ENCODE data around the gene SRBD1. TPM values are rescaled to one million over a fixed set of nuclear protein-coding genes. Genes with fewer than 3 reads are reported as not detected.
"Not testable (repeated sequence)": the region's sequence is repeated elsewhere in the genome, so short reads cannot be mapped to it uniquely, and the experiment has no call there.

The SRBD1 gene
- total RNA-seq, 6 experiments from 2014 or later = 7.4 to 14.1 (median 9.4) TPM

- WGBS (ENCODE audit: insufficient coverage, low coverage, low lambda C conversion rate, missing lambda C conversion rate) = 68% methylated on average over 2 of the region's 2 CpGs
- no peak overlapping the region for H3K27ac ChIP-seq
These were observed 174.6 kb downstream of the SRBD1 start for GRCh38 chr2:45436456-45436855.

GRCh38 chr2:45435316-45435715 is 175.8 kb downstream of the SRBD1 start:
- H3K27me3 ChIP-seq = no peaks in the 10 kb centered on the region
- intact Hi-C loops (cut with DNase I) = no loop called here
- no peak for DNase-seq
- no peaks in the 10 kb centered on the region for H3K9me3 ChIP-seq
- no peak overlapping the region for H3K27ac ChIP-seq
- TF ChIP-seq CTCF (IDR thresholded peaks at IDR 0.05) = no peak
- no peak for TF ChIP-seq POLR2A (IDR thresholded peaks at IDR 0.05)
- 60% methylated on average over 3 of the region's 3 CpGs for WGBS (ENCODE audit: insufficient coverage, low coverage, low lambda C conversion rate, missing lambda C conversion rate)
- H3K4me1 ChIP-seq = no peaks in the 10 kb centered on the region
- peak in 1 of 4 donors; percentile 18 for ATAC-seq
- no peak overlapping the region for H3K4me3 ChIP-seq
- H3K36me3 ChIP-seq = no peaks in the 10 kb centered on the region

More at GRCh38 chr2:45436456-45436855, 174.6 kb downstream of the SRBD1 start:
- DNase-seq (no peak), ATAC-seq (no peak)
- TF ChIP-seq CTCF (IDR thresholded peaks at IDR 0.05) = no peak
- TF ChIP-seq POLR2A (IDR thresholded peaks at IDR 0.05) = no peak
- Histone ChIP-seq H3K36me3 (no peaks in the 10 kb centered on the region), H3K4me3 (no peak overlapping the region), H3K4me1 (no peaks in the 10 kb centered on the region), H3K27me3 (no peaks in the 10 kb centered on the region), H3K9me3 (no peaks in the 10 kb centered on the region)
- intact Hi-C loops (cut with DNase I) = no loop called here

- H3K36me3 ChIP-seq = no peaks in the 10 kb centered on the region
- no peaks in the 10 kb centered on the region for H3K4me1 ChIP-seq
- intact Hi-C loops (cut with DNase I) = no loop called here
- ATAC-seq = no peak
- no peak for DNase-seq
- H3K9me3 ChIP-seq = no peaks in the 10 kb centered on the region
- H3K27ac ChIP-seq = no peak overlapping the region
- no peak overlapping the region for H3K4me3 ChIP-seq
- WGBS (ENCODE audit: insufficient coverage, low coverage, low lambda C conversion rate, missing lambda C conversion rate) = 58% methylated on average over 4 of the region's 4 CpGs
- no peaks in the 10 kb centered on the region for H3K27me3 ChIP-seq
- TF ChIP-seq CTCF (IDR thresholded peaks at IDR 0.05) = no peak
- TF ChIP-seq POLR2A (IDR thresholded peaks at IDR 0.05) = no peak
These were observed 177.7 kb downstream of the SRBD1 start for GRCh38 chr2:45433363-45433762.

- WGBS (ENCODE audit: insufficient coverage, low coverage, low lambda C conversion rate, missing lambda C conversion rate) = 91% methylated on average over 1 of the region's 1 CpG
These were observed 178.7 kb downstream of the SRBD1 start for GRCh38 chr2:45432406-45432805.

GRCh38 chr2:45426025-45426424 is 185.0 kb downstream of the SRBD1 start:
- WGBS (ENCODE audit: insufficient coverage, low coverage, low lambda C conversion rate, missing lambda C conversion rate) = no CpG with 5 or more reads among the region's 4 CpGs
- H3K27me3 ChIP-seq; H3K36me3 ChIP-seq; H3K27ac ChIP-seq; H3K4me3 ChIP-seq; DNase-seq; ATAC-seq; H3K4me1 ChIP-seq; intact Hi-C loops (cut with DNase I); H3K9me3 ChIP-seq: not testable (repeated sequence)

More at GRCh38 chr2:45432406-45432805, 178.7 kb downstream of the SRBD1 start:
- H3K27me3 ChIP-seq = no peaks in the 10 kb centered on the region
- DNase-seq = no peak
- no peak overlapping the region for H3K4me3 ChIP-seq
- TF ChIP-seq CTCF (IDR thresholded peaks at IDR 0.05) (no peak), POLR2A (IDR thresholded peaks at IDR 0.05) (no peak)
- no peak for ATAC-seq
- no peak overlapping the region for H3K27ac ChIP-seq
- intact Hi-C loops (cut with DNase I) = no loop called here
- no peaks in the 10 kb centered on the region for H3K36me3 ChIP-seq
- H3K9me3 ChIP-seq = no peaks in the 10 kb centered on the region
- no peaks in the 10 kb centered on the region for H3K4me1 ChIP-seq
